ENCODE measurements around the gene PDZD2. TPM values are rescaled to one million over a fixed set of nuclear protein-coding genes. Genes with fewer than 3 reads are reported as not detected.

PDZD2 gene
- total RNA-seq, 2 donors from 2014 or later: 4.5 to 15.7 TPM

- H3K4me1 ChIP-seq (ENCODE audit: control insufficient read depth in 1 of 2, low read depth in 2 of 2): peaks cover 2 to 11% of the 10 kb centered on the region in 2 donors
- TF ChIP-seq CTCF (IDR thresholded peaks at IDR 0.05): no peak
- H3K9me3 ChIP-seq: no peaks in the 10 kb centered on the region
- H3K27me3 ChIP-seq (replicated peaks; ENCODE audit: insufficient read depth): no peaks in the 10 kb centered on the region
- no peaks in the 10 kb centered on the region for H3K36me3 ChIP-seq
- H3K4me3 ChIP-seq: no peak overlapping the region
- no peak overlapping the region for H3K27ac ChIP-seq
- no peak for ATAC-seq (ENCODE audit: insufficient number of reproducible peaks, low FRiP score, low read depth)
- no peak for DNase-seq (ENCODE audit: low spot score)
Measured at GRCh38 chr5:31996909-31997308, 358.0 kb downstream of the PDZD2 start.

GRCh38 chr5:31999470-31999869 lies 360.5 kb downstream of the PDZD2 start:
- Histone ChIP-seq H3K4me1 (ENCODE audit: control insufficient read depth in 1 of 2, low read depth in 2 of 2) (no peaks in the 10 kb centered on the region), H3K27ac (no peak overlapping the region), H3K4me3 (no peak overlapping the region), H3K36me3 (no peaks in the 10 kb centered on the region), H3K27me3 (replicated peaks; ENCODE audit: insufficient read depth) (no peaks in the 10 kb centered on the region), H3K9me3 (no peaks in the 10 kb centered on the region)
- TF ChIP-seq CTCF (IDR thresholded peaks at IDR 0.05): no peak
- ATAC-seq (ENCODE audit: insufficient number of reproducible peaks, low FRiP score, low read depth) (no peak), DNase-seq (ENCODE audit: low spot score) (no peak)

GRCh38 chr5:32000731-32001130 lies 361.8 kb downstream of the PDZD2 start:
- H3K4me1 ChIP-seq (ENCODE audit: control insufficient read depth in 1 of 2, low read depth in 2 of 2): no peaks in the 10 kb centered on the region
- no peaks in the 10 kb centered on the region for H3K27me3 ChIP-seq (replicated peaks; ENCODE audit: insufficient read depth)
- DNase-seq (ENCODE audit: low spot score) (no peak), ATAC-seq (ENCODE audit: insufficient number of reproducible peaks, low FRiP score, low read depth) (no peak)
- TF ChIP-seq CTCF (IDR thresholded peaks at IDR 0.05): no peak
- H3K4me3 ChIP-seq: no peak overlapping the region
- H3K27ac ChIP-seq: no peak overlapping the region
- no peaks in the 10 kb centered on the region for H3K36me3 ChIP-seq
- no peaks in the 10 kb centered on the region for H3K9me3 ChIP-seq

- no peaks in the 10 kb centered on the region for H3K9me3 ChIP-seq
- H3K4me3 ChIP-seq: no peak overlapping the region
- H3K27ac ChIP-seq: no peak overlapping the region
- no peak for DNase-seq (ENCODE audit: low spot score)
- no peak for TF ChIP-seq CTCF (IDR thresholded peaks at IDR 0.05)
- H3K36me3 ChIP-seq: no peaks in the 10 kb centered on the region
- H3K27me3 ChIP-seq (replicated peaks; ENCODE audit: insufficient read depth): no peaks in the 10 kb centered on the region
- H3K4me1 ChIP-seq (ENCODE audit: control insufficient read depth in 1 of 2, low read depth in 2 of 2): no peaks in the 10 kb centered on the region
- no peak for ATAC-seq (ENCODE audit: insufficient number of reproducible peaks, low FRiP score, low read depth)
Measured at GRCh38 chr5:32001284-32001683, 362.4 kb downstream of the PDZD2 start.

- no peaks in the 10 kb centered on the region for H3K36me3 ChIP-seq
- no peaks in the 10 kb centered on the region for H3K9me3 ChIP-seq
- DNase-seq (ENCODE audit: low spot score): no peak
- no peak overlapping the region for H3K27ac ChIP-seq
- no peaks in the 10 kb centered on the region for H3K27me3 ChIP-seq (replicated peaks; ENCODE audit: insufficient read depth)
- no peaks in the 10 kb centered on the region for H3K4me1 ChIP-seq (ENCODE audit: control insufficient read depth in 1 of 2, low read depth in 2 of 2)
- ATAC-seq (ENCODE audit: insufficient number of reproducible peaks, low FRiP score, low read depth): no peak
- no peak for TF ChIP-seq CTCF (IDR thresholded peaks at IDR 0.05)
- H3K4me3 ChIP-seq: no peak overlapping the region
Measured at GRCh38 chr5:32001707-32002106, 362.8 kb downstream of the PDZD2 start.
